DOHH2 (cell line): ENCODE results near the gene GIMAP2.

Experiments
- H3F3A ChIP-seq: fragments of 200-600 bp; sonication (generic), shearing (Covaris generic); 2 replicates; pipeline ENCODE4 v1.6.0; 2016; ENCODE audit warnings: antibody characterized with exemption, mild to moderate bottlenecking; ENCODE audit not compliant: control insufficient read depth, insufficient read depth
- H3K27ac ChIP-seq: fragments of 200-600 bp; sonication (generic); 2 replicates; pipeline ENCODE4 v1.5.1; 2014; ENCODE audit warnings: low read depth, mild to moderate bottlenecking, low read length, moderate library complexity
- H3K27me3 ChIP-seq: fragments of 200-600 bp; sonication (generic); 2 replicates; pipeline ENCODE4 v1.6.1; 2014; ENCODE audit warnings: mild to moderate bottlenecking, low read length, mixed read lengths; ENCODE audit not compliant: control insufficient read depth
- H3K36me3 ChIP-seq: fragments of 200-600 bp; sonication (generic); 2 replicates; pipeline ENCODE4 v1.6.1; 2014; ENCODE audit warnings: mild to moderate bottlenecking, low read length, moderate library complexity, mixed read lengths; ENCODE audit not compliant: control insufficient read depth
- H3K4me1 ChIP-seq: fragments of 200-600 bp; sonication (generic); 2 replicates; pipeline ENCODE4 v1.6.1; 2014; ENCODE audit warnings: mild to moderate bottlenecking, low read length, mixed read lengths; ENCODE audit not compliant: control insufficient read depth
- H3K4me2 ChIP-seq: fragments of 200-600 bp; sonication (generic); 2 replicates; pipeline ENCODE4 v1.6.0; 2014; ENCODE audit warnings: mild to moderate bottlenecking, low read length, moderate library complexity
- H3K4me3 ChIP-seq: fragments of 200-600 bp; sonication (generic); 2 replicates; pipeline ENCODE4 v1.5.1; 2014; ENCODE audit warnings: mild to moderate bottlenecking, low read length, mixed read lengths
- H3K79me2 ChIP-seq: fragments of 200-600 bp; sonication (generic); 2 replicates; pipeline ENCODE4 v1.6.1; 2014; ENCODE audit warnings: mild to moderate bottlenecking, low read length, mixed read lengths; ENCODE audit not compliant: control insufficient read depth
- H3K9me2 ChIP-seq: fragments of 200-600 bp; sonication (generic); replicated peaks from 2 replicates; pipeline ENCODE4 v1.6.1; 2014; ENCODE audit warnings: mild to moderate bottlenecking, low read length, mixed read lengths; ENCODE audit not compliant: control insufficient read depth
- H3K9me3 ChIP-seq: fragments of 200-600 bp; sonication (generic); 2 replicates; pipeline ENCODE4 v1.6.1; 2014; ENCODE audit warnings: antibody characterized with exemption, low read length, mixed read lengths; ENCODE audit not compliant: control insufficient read depth, insufficient read depth
- H4K20me1 ChIP-seq: fragments of 200-600 bp; sonication (generic); 2 replicates; pipeline ENCODE4 v1.6.0; 2014; ENCODE audit warnings: low read depth, mild to moderate bottlenecking, antibody characterized with exemption, low read length, moderate library complexity; ENCODE audit not compliant: control insufficient read depth, insufficient read depth
- EZH2phosphoT487 ChIP-seq: fragments of 200-600 bp; sonication (generic); IDR thresholded peaks from 2 replicates; pipeline ENCODE4 v1.6.1; 2017; ENCODE audit warnings: borderline replicate concordance, mild to moderate bottlenecking, antibody characterized with exemption, low read length, moderate library complexity, mixed read lengths
- TF ChIP-seq, protein P1 (sequence below): fragments of 200-600 bp; sonication (generic); IDR thresholded peaks from one replicate; pipeline ENCODE4 v1.5.1; 2014; ENCODE audit warnings: antibody characterized with exemption, mild to moderate bottlenecking, low read depth, low read length; ENCODE audit not compliant: poor library complexity, severe bottlenecking

Gene GIMAP2

DNA sequence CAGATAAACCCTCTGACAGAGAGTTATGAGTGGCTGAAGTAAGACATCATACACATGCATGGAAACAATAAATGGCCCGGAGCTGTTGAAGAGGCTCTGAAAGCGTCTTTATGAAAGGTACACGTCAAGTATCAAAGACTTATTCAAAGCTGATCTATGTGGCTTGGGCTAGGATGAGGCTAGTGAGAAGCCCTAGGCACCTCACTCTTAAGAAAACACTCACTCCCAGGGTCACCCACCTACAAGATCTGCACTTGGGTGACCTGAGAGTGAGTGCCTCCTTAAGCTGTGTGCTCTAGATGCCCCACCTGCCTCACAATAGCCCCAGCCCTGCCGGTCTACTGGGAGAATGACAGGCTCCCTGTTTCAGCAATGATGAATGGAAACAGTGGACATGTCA, 29.8 kb downstream of the GIMAP2 start:
- peaks cover 7% of the 10 kb centered on the region; the same call in 1 of the 2 replicates for H3K27me3 ChIP-seq
- no peak overlapping the region for H3K27ac ChIP-seq
- no peaks in the 10 kb centered on the region for H3K4me1 ChIP-seq
- no peak overlapping the region for H3K4me3 ChIP-seq
- no peaks in the 10 kb centered on the region for H4K20me1 ChIP-seq
- H3F3A ChIP-seq = no peaks in the 10 kb centered on the region
- TF ChIP-seq, protein P1, sequence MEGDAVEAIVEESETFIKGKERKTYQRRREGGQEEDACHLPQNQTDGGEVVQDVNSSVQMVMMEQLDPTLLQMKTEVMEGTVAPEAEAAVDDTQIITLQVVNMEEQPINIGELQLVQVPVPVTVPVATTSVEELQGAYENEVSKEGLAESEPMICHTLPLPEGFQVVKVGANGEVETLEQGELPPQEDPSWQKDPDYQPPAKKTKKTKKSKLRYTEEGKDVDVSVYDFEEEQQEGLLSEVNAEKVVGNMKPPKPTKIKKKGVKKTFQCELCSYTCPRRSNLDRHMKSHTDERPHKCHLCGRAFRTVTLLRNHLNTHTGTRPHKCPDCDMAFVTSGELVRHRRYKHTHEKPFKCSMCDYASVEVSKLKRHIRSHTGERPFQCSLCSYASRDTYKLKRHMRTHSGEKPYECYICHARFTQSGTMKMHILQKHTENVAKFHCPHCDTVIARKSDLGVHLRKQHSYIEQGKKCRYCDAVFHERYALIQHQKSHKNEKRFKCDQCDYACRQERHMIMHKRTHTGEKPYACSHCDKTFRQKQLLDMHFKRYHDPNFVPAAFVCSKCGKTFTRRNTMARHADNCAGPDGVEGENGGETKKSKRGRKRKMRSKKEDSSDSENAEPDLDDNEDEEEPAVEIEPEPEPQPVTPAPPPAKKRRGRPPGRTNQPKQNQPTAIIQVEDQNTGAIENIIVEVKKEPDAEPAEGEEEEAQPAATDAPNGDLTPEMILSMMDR = no peak
- TF ChIP-seq EZH2phosphoT487 = no peak
- H3K9me3 ChIP-seq = no peaks in the 10 kb centered on the region
- no peaks in the 10 kb centered on the region for H3K9me2 ChIP-seq
- no peaks in the 10 kb centered on the region for H3K36me3 ChIP-seq
- no peak overlapping the region for H3K4me2 ChIP-seq
- H3K79me2 ChIP-seq = no peaks in the 10 kb centered on the region

DNA sequence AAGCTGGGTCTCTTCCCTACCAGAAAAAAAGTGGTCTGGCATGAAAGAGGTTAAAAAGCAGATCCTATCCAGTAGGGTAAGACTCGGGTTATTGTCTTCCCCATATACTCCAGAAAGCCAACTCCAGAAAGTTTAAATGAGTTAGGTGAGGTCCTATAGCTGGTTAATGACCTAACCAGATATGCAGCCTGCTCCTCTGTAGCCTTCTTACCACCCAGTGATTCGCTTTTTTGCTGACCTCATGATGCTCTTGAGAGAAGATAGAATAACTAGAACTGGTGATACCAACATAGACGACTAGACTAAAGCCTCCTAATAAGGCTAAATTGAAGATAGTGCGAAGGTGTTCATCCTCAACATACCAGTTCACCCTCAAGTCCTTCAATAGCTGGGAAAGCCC, 30.2 kb downstream of the GIMAP2 start:
- Histone ChIP-seq H3K27ac (no peak overlapping the region), H3K9me2 (no peaks in the 10 kb centered on the region), H3K4me2 (no peak overlapping the region), H3K4me3 (no peak overlapping the region), H3K36me3 (no peaks in the 10 kb centered on the region), H3K4me1 (no peaks in the 10 kb centered on the region), H3K79me2 (no peaks in the 10 kb centered on the region), H3F3A (no peaks in the 10 kb centered on the region), H3K27me3 (peaks cover 7% of the 10 kb centered on the region; the same call in 1 of the 2 replicates), H4K20me1 (no peaks in the 10 kb centered on the region), H3K9me3 (no peaks in the 10 kb centered on the region)
- TF ChIP-seq, protein P1 = no peak
- TF ChIP-seq EZH2phosphoT487 = no peak

DNA sequence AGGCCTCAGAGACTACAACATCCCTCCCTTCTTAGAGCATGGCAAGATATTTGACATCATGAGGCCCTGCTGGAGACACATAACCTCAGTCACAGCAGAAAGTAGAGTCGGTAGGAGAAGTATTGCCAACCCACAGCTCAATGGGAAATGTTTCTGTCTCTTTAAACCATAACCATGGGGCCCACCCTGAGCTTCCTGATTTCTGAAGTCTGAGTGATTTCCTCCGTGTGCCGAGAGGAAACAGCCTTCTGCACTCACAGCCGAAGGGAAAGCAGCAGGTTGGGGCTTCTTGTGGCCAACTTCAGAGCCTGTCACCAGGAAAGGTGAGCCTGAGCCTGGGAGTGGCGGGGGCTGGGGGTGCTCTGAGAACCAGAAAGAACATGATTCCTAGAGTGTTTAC, 30.9 kb downstream of the GIMAP2 start, which contains the start of gene GIMAP1:
GIMAP1 (plus strand) TSS at position 246 of the 400 bp plus-strand sequence. CDS start 2,435 bp downstream, outside the sequence.
- Histone ChIP-seq H3K27ac (no peak within 1 kb of the TSS), H3K27me3 (peaks cover 7% of the 10 kb centered on the region; the same call in 1 of the 2 replicates), H3K4me1 (no peaks in the 10 kb centered on the region), H3K36me3 (no peaks in the 10 kb centered on the region), H3K9me2 (no peaks in the 10 kb centered on the region), H3F3A (no peaks in the 10 kb centered on the region), H3K4me2 (no peak within 1 kb of the TSS), H3K9me3 (no peaks in the 10 kb centered on the region), H3K79me2 (no peaks in the 10 kb centered on the region), H3K4me3 (no peak within 1 kb of the TSS), H4K20me1 (no peaks in the 10 kb centered on the region)
- no peak for TF ChIP-seq EZH2phosphoT487
- TF ChIP-seq, protein P1 = no peak
